ENCODE results near the gene CEACAM6.
"Not testable (repeated sequence)": the region's sequence is repeated elsewhere in the genome, so short reads cannot be mapped to it uniquely, and the experiment has no call there.

Gene CEACAM6

GRCh38 chr19:41746593-41747227, 8.6 kb upstream of the CEACAM6 start:
- DNase-seq (ENCODE audit: low read depth) = no peak

GRCh38 chr19:41748012-41748411, 7.3 kb upstream of the CEACAM6 start:
- no peak for DNase-seq (ENCODE audit: low read depth)

- not testable (repeated sequence) for DNase-seq (ENCODE audit: low read depth)
Measured at GRCh38 chr19:41750248-41751134, 4.8 kb upstream of the CEACAM6 start.

GRCh38 chr19:41753159-41753558, 2.2 kb upstream of the CEACAM6 start:
- DNase-seq (ENCODE audit: low read depth) = peak; percentile 72

GRCh38 chr19:41753936-41754529, 1.3 kb upstream of the CEACAM6 start:
- DNase-seq (ENCODE audit: low read depth) = peak; percentile 15

- no peak for DNase-seq (ENCODE audit: low read depth)
Measured at GRCh38 chr19:41758846-41759245, 3.5 kb downstream of the CEACAM6 start.

GRCh38 chr19:41767115-41767514, 11.8 kb downstream of the CEACAM6 start:
- no peak for DNase-seq (ENCODE audit: low read depth)

- not testable (repeated sequence) for DNase-seq (ENCODE audit: low read depth)
Measured at GRCh38 chr19:41768105-41768504, 12.8 kb downstream of the CEACAM6 start.

GRCh38 chr19:41769608-41770007, 14.3 kb downstream of the CEACAM6 start:
- DNase-seq (ENCODE audit: low read depth) = no peak

GRCh38 chr19:41771410-41771809, 16.1 kb downstream of the CEACAM6 start:
- DNase-seq (ENCODE audit: low read depth) = no peak

- DNase-seq (ENCODE audit: low read depth) = no peak
Measured at GRCh38 chr19:41774515-41774980, 19.2 kb downstream of the CEACAM6 start.

GRCh38 chr19:41776700-41777099, 21.4 kb downstream of the CEACAM6 start:
- no peak for DNase-seq (ENCODE audit: low read depth)

GRCh38 chr19:41783612-41784011, 28.3 kb downstream of the CEACAM6 start:
- DNase-seq (ENCODE audit: low read depth) = no peak

- no peak for DNase-seq (ENCODE audit: low read depth)
Measured at GRCh38 chr19:41784312-41784711, 29.0 kb downstream of the CEACAM6 start.

- no peak for DNase-seq (ENCODE audit: low read depth)
Measured at GRCh38 chr19:41784743-41785142, 29.4 kb downstream of the CEACAM6 start.

- DNase-seq (ENCODE audit: low read depth) = peak; percentile 19
Measured at GRCh38 chr19:41785653-41786052, 30.3 kb downstream of the CEACAM6 start.

GRCh38 chr19:41787055-41787454, 31.7 kb downstream of the CEACAM6 start:
- DNase-seq (ENCODE audit: low read depth) = no peak

GRCh38 chr19:41788518-41788917, 33.2 kb downstream of the CEACAM6 start:
- DNase-seq (ENCODE audit: low read depth) = not testable (repeated sequence)

- not testable (repeated sequence) for DNase-seq (ENCODE audit: low read depth)
Measured at GRCh38 chr19:41789053-41789452, 33.7 kb downstream of the CEACAM6 start.

- DNase-seq (ENCODE audit: low read depth) = no peak
Measured at GRCh38 chr19:41792513-41793413, 37.4 kb downstream of the CEACAM6 start.

GRCh38 chr19:41793414-41793727, 38.0 kb downstream of the CEACAM6 start:
- no peak for DNase-seq (ENCODE audit: low read depth)

- DNase-seq (ENCODE audit: low read depth) = no peak
Measured at GRCh38 chr19:41795031-41795461, 39.7 kb downstream of the CEACAM6 start.
